ENCODE results near the gene PRKCE.

PRKCE gene

GRCh38 chr2:45786030-45786835 is 134.8 kb downstream of the PRKCE start:
- peak; percentile 45 to 67 (median 47) for DNase-seq

GRCh38 chr2:45786836-45787357 is 135.4 kb downstream of the PRKCE start:
- DNase-seq: peak; percentile 59 to 72 (median 68)

- no peak for DNase-seq
Observed at GRCh38 chr2:45788401-45788800, 136.9 kb downstream of the PRKCE start.

- no peak for DNase-seq
Observed at GRCh38 chr2:45789317-45789716, 137.8 kb downstream of the PRKCE start.

- DNase-seq: no peak
Observed at GRCh38 chr2:45789961-45790723, 138.7 kb downstream of the PRKCE start.

- DNase-seq: no peak
Observed at GRCh38 chr2:45793305-45793962, 142.0 kb downstream of the PRKCE start.

- no peak for DNase-seq
Observed at GRCh38 chr2:45794134-45794617, 142.7 kb downstream of the PRKCE start.

- DNase-seq: no peak
Observed at GRCh38 chr2:45796500-45796899, 145.0 kb downstream of the PRKCE start.

GRCh38 chr2:45797451-45798230 is 146.2 kb downstream of the PRKCE start:
- no peak for DNase-seq

GRCh38 chr2:45799679-45800381 is 148.4 kb downstream of the PRKCE start:
- DNase-seq: peak in 1 of 3 donors; percentile 11

GRCh38 chr2:45802499-45803138 is 151.1 kb downstream of the PRKCE start:
- DNase-seq: no peak

GRCh38 chr2:45804987-45805755 is 153.7 kb downstream of the PRKCE start:
- DNase-seq: no peak

GRCh38 chr2:45806563-45807358 is 155.3 kb downstream of the PRKCE start:
- peak in 1 of 3 donors; percentile 5 for DNase-seq

GRCh38 chr2:45808294-45808800 is 156.9 kb downstream of the PRKCE start:
- DNase-seq: no peak

GRCh38 chr2:45809205-45809604 is 157.7 kb downstream of the PRKCE start:
- DNase-seq: no peak

- peak; percentile 77 to 80 (median 80) for DNase-seq
Observed at GRCh38 chr2:45812011-45812500, 160.6 kb downstream of the PRKCE start.

GRCh38 chr2:45813003-45813941 is 161.8 kb downstream of the PRKCE start:
- DNase-seq: no peak

- no peak for DNase-seq
Observed at GRCh38 chr2:45814488-45814887, 163.0 kb downstream of the PRKCE start.
